NCI-H345 (cell line): ENCODE results near the gene MT1E.
"Not testable (repeated sequence)": the region's sequence is repeated elsewhere in the genome, so short reads cannot be mapped to it uniquely, and the experiment has no call there.

ENCODE experiments used
- DNase-seq: peaks from one replicate; lab custom pipeline; 2025; lab: John Stamatoyannopoulos, UW

Gene MT1E

GRCh38 chr16:56672761-56673536 is 47.4 kb downstream of the MT1E start:
- no peak for DNase-seq

- DNase-seq = no peak
These were observed 48.3 kb downstream of the MT1E start for GRCh38 chr16:56673921-56674320.

- not testable (repeated sequence) for DNase-seq
These were observed 49.0 kb downstream of the MT1E start for GRCh38 chr16:56674570-56674969.

GRCh38 chr16:56675685-56676210 is 50.2 kb downstream of the MT1E start:
- no peak for DNase-seq
